ENCODE data around the gene PCDH9. TPM values are rescaled to one million over a fixed set of nuclear protein-coding genes. Genes with fewer than 3 reads are reported as not detected.

PCDH9 gene
- total RNA-seq, 4 donors from 2014 or later: 0.64 to 1.1 (median 0.82) TPM

GRCh38 chr13:66581675-66582074 lies 648.5 kb downstream of the PCDH9 start:
- WGBS: 94% methylated on average over 2 of the region's 2 CpGs
- no peak for DNase-seq (ENCODE audit: low spot score in 2 of 2)
- Histone ChIP-seq H3K4me1 (no peaks in the 10 kb centered on the region), H3K4me3 (no peak overlapping the region), H3K27ac (no peak overlapping the region), H3K27me3 (no peaks in the 10 kb centered on the region), H3K36me3 (no peaks in the 10 kb centered on the region), H3K9me3 (no peaks in the 10 kb centered on the region)
- no peak for TF ChIP-seq CTCF (IDR thresholded peaks at IDR 0.05)
- TF ChIP-seq EP300 (IDR thresholded peaks at IDR 0.05): no peak

GRCh38 chr13:66578305-66578704 lies 651.8 kb downstream of the PCDH9 start:
- no peaks in the 10 kb centered on the region for H3K4me1 ChIP-seq
- no peak overlapping the region for H3K27ac ChIP-seq
- WGBS: 70% methylated on average over 2 of the region's 2 CpGs
- no peak for DNase-seq (ENCODE audit: low spot score in 2 of 2)
- TF ChIP-seq EP300 (IDR thresholded peaks at IDR 0.05) (no peak), POLR2A (IDR thresholded peaks at IDR 0.05) (no peak), CTCF (IDR thresholded peaks at IDR 0.05) (no peak), POLR2AphosphoS5 (IDR thresholded peaks at IDR 0.05) (no peak)
- H3K9me3 ChIP-seq: no peaks in the 10 kb centered on the region
- H3K4me3 ChIP-seq: no peak overlapping the region
- H3K36me3 ChIP-seq: no peaks in the 10 kb centered on the region
- H3K27me3 ChIP-seq: no peaks in the 10 kb centered on the region

GRCh38 chr13:66577358-66577757 lies 652.8 kb downstream of the PCDH9 start:
- 74% methylated on average over 2 of the region's 2 CpGs for WGBS
- DNase-seq (ENCODE audit: low spot score in 2 of 2): no peak

GRCh38 chr13:66576381-66576780 lies 653.8 kb downstream of the PCDH9 start:
- TF ChIP-seq POLR2AphosphoS5 (IDR thresholded peaks at IDR 0.05): no peak
- no peak for TF ChIP-seq CTCF (IDR thresholded peaks at IDR 0.05)
- no peak for TF ChIP-seq EP300 (IDR thresholded peaks at IDR 0.05)
- TF ChIP-seq POLR2A (IDR thresholded peaks at IDR 0.05): no peak
- 88% methylated on average over 1 of the region's 1 CpG for WGBS
- no peaks in the 10 kb centered on the region for H3K27me3 ChIP-seq
- no peaks in the 10 kb centered on the region for H3K4me1 ChIP-seq
- no peaks in the 10 kb centered on the region for H3K36me3 ChIP-seq
- DNase-seq (ENCODE audit: low spot score in 2 of 2): no peak
- peaks cover 3% of the 10 kb centered on the region for H3K9me3 ChIP-seq
- no peak overlapping the region for H3K27ac ChIP-seq
- no peak overlapping the region for H3K4me3 ChIP-seq

More at GRCh38 chr13:66577358-66577757, 652.8 kb downstream of the PCDH9 start:
- H3K9me3 ChIP-seq: peaks cover 3% of the 10 kb centered on the region
- no peak overlapping the region for H3K27ac ChIP-seq
- H3K36me3 ChIP-seq: no peaks in the 10 kb centered on the region
- no peaks in the 10 kb centered on the region for H3K27me3 ChIP-seq
- H3K4me1 ChIP-seq: no peaks in the 10 kb centered on the region
- no peak overlapping the region for H3K4me3 ChIP-seq
- no peak for TF ChIP-seq POLR2A (IDR thresholded peaks at IDR 0.05)

- no peaks in the 10 kb centered on the region for H3K4me1 ChIP-seq
- H3K36me3 ChIP-seq: no peaks in the 10 kb centered on the region
- H3K4me3 ChIP-seq: no peak overlapping the region
- no peak for DNase-seq (ENCODE audit: low spot score in 2 of 2)
- TF ChIP-seq EP300 (IDR thresholded peaks at IDR 0.05) (no peak), POLR2A (IDR thresholded peaks at IDR 0.05) (no peak), CTCF (IDR thresholded peaks at IDR 0.05) (no peak), POLR2AphosphoS5 (IDR thresholded peaks at IDR 0.05) (no peak)
- 84% methylated on average over 6 of the region's 6 CpGs for WGBS
- no peak overlapping the region for H3K27ac ChIP-seq
- H3K27me3 ChIP-seq: no peaks in the 10 kb centered on the region
- H3K9me3 ChIP-seq: peaks cover 3% of the 10 kb centered on the region
Measured at GRCh38 chr13:66574606-66575005, 655.5 kb downstream of the PCDH9 start.

- DNase-seq (ENCODE audit: low spot score in 2 of 2): no peak
Measured at GRCh38 chr13:66567899-66568612, 662.1 kb downstream of the PCDH9 start.

More at GRCh38 chr13:66567899-66568612, 662.1 kb downstream of the PCDH9 start:
- Histone ChIP-seq H3K4me1 (no peaks in the 10 kb centered on the region), H3K27me3 (no peaks in the 10 kb centered on the region), H3K27ac (no peak overlapping the region), H3K36me3 (no peaks in the 10 kb centered on the region), H3K9me3 (peaks cover 3% of the 10 kb centered on the region), H3K4me3 (no peak overlapping the region)
- TF ChIP-seq EP300 (IDR thresholded peaks at IDR 0.05) (no peak), CTCF (IDR thresholded peaks at IDR 0.05) (no peak), POLR2AphosphoS5 (IDR thresholded peaks at IDR 0.05) (no peak), POLR2A (IDR thresholded peaks at IDR 0.05) (no peak)
- 88% methylated on average over 5 of the region's 5 CpGs for WGBS

Measured in suprapubic skin (tissue), 4 donors.